NB4 (cell line): ENCODE data around the gene NSMCE4A.

Source experiments
- DNase-seq: peaks from one replicate; pipeline ENCODE4 v3.0.0; 2010; ENCODE audit warnings: low read depth
- H3K4me3 ChIP-seq: one replicate; pipeline ENCODE4 v1.5.1; 2011; ENCODE audit warnings: mild to moderate bottlenecking, low read depth, low read length, moderate library complexity
- MYC ChIP-seq: IDR thresholded peaks from 2 replicates; pipeline ENCODE4 v1.6.1; 2011; ENCODE audit warnings: low read depth, low read length
- POLR2A ChIP-seq: IDR thresholded peaks from 2 replicates; pipeline ENCODE4 v1.6.1; 2011; ENCODE audit warnings: mild to moderate bottlenecking; ENCODE audit not compliant: insufficient read length; ENCODE audit errors: extremely low read depth
- TF ChIP-seq, protein P1 (sequence below): IDR thresholded peaks from one replicate; pipeline ENCODE4 v1.5.1; 2012; ENCODE audit warnings: low read depth, low read length
- TF ChIP-seq, protein P2 (sequence below): IDR thresholded peaks from 2 replicates; pipeline ENCODE4 v1.6.1; 2011; ENCODE audit warnings: low read depth, low read length

NSMCE4A gene

DNA sequence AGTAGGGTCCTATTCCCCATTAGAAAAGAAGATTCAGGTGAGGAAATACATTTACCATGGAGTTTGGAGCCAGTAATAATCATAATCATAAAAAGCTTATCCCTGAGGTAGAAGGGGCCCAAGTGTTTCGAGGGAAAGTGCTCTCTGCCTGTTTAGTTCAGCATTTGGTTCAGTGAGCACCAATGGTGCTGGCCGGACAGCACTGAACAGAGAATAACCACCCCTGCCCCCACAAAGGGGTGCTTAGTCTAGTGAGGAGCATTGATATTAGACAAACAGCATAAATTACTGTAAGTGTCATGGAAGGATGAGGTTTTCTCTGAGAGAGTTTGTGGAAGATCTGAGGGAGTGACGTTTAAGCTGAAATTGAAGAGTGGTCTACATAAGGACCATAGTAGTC, 25.6 kb downstream of the NSMCE4A start:
- TF ChIP-seq POLR2A: no peak
- no peak for DNase-seq
- no peak overlapping the region for H3K4me3 ChIP-seq

DNA sequence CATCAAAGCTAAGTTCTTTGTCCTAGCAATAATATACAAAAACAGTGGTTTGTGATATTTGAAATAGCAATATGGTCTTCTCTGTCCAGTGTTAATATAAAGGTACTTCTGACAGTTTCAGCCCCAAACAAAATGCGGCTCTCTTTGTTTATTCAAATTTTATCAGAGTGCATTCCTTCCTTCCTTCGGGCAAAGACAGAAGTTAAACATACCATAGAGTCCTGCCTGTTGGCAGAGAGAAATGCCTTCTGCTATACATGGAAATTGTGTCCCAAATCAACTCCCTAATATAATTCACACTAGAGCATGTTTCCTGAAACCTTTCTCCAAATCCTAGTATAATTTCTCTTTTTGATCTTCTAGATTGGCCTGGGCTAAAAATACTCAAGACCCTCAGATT, 26.0 kb downstream of the NSMCE4A start:
- TF ChIP-seq, protein P1, sequence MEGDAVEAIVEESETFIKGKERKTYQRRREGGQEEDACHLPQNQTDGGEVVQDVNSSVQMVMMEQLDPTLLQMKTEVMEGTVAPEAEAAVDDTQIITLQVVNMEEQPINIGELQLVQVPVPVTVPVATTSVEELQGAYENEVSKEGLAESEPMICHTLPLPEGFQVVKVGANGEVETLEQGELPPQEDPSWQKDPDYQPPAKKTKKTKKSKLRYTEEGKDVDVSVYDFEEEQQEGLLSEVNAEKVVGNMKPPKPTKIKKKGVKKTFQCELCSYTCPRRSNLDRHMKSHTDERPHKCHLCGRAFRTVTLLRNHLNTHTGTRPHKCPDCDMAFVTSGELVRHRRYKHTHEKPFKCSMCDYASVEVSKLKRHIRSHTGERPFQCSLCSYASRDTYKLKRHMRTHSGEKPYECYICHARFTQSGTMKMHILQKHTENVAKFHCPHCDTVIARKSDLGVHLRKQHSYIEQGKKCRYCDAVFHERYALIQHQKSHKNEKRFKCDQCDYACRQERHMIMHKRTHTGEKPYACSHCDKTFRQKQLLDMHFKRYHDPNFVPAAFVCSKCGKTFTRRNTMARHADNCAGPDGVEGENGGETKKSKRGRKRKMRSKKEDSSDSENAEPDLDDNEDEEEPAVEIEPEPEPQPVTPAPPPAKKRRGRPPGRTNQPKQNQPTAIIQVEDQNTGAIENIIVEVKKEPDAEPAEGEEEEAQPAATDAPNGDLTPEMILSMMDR: no peak
- TF ChIP-seq MYC: no peak
- TF ChIP-seq POLR2A: no peak
- TF ChIP-seq, protein P2, sequence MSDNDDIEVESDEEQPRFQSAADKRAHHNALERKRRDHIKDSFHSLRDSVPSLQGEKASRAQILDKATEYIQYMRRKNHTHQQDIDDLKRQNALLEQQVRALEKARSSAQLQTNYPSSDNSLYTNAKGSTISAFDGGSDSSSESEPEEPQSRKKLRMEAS: no peak
- H3K4me3 ChIP-seq: no peak overlapping the region
- DNase-seq: no peak

DNA sequence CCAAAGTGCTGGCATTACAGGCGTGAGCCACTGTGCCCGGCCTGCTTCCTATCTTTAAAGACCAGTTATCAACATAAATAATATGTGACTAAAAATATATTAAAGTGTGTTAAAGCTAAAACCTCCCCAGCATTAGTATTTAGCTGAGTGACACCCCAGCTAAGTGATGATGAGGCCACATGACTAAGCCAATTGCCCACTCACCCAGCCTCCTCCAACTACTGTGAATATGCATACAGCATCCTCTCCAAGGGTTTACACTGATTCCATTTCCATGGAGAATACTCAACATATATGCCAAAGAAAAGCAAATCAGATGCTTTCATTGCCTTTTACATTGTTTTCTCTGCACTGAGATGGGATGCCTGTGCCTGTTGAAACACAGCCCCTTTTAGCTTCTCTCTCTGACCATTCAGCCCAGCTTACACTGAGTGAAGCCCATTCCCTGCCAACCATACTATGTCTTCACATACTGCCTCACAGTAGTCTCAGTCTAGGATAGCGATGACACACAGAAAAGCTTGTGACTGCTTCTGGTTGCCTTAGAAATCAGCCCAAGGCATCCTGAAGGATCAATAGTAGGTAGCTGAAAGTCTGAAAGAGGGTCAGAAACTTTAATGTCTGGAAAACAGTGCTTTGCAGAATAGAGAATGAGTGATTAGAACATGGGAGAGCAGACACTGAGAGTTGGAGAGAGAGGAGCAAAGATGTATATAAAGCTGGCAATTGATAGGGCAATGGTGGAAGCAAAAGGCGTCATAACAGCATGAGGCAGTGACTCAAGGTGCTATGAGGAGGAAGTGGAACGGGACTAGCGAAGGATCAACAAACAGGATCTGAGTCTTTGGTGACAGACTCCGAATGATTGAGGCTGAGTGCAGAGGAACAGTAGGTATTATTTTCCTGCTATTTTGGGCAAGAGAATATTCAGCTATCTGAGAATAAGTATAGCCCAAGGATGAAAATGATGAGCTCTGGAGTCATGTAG, 27.4 kb downstream of the NSMCE4A start:
- DNase-seq: no peak
- TF ChIP-seq, protein P1: no peak
- TF ChIP-seq POLR2A (no peak), MYC (no peak)
- TF ChIP-seq, protein P2: no peak
- H3K4me3 ChIP-seq: no peak overlapping the region

DNA sequence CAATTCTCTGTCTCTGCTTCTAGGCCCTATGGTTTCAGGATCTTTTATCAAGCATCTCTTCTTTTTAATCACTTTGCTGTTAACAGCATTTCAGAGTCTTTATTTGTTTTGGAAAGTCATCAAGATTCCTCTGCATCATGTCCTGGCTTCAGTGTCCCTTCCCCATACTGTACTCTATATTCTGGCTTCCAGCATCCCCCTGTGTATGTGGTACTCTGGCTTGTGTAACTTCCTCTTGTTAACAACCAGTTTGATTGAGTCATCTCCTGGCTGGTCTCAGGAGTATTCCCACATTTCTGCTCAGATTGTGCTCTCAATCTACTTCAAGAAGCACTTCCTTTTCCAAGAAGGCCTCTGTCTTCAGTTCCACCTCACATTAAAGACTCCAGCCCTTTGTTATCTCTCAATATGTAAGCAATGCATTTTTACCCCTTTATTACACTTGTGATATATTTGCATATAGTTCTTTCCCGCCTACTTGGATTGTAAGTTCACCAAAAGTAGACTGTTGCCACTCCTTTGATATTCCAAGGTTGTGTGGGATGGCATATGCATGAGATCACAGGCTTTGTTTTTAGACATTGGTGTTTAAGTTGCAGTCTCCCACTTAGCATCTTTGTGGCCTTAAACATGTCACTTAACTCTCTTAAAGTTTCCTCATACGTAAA, 32.1 kb downstream of the NSMCE4A start:
- no peak overlapping the region for H3K4me3 ChIP-seq
- TF ChIP-seq, protein P2: no peak
- no peak for TF ChIP-seq POLR2A
- TF ChIP-seq MYC: no peak
- TF ChIP-seq, protein P1: no peak
- peak; percentile 95 for DNase-seq

DNA sequence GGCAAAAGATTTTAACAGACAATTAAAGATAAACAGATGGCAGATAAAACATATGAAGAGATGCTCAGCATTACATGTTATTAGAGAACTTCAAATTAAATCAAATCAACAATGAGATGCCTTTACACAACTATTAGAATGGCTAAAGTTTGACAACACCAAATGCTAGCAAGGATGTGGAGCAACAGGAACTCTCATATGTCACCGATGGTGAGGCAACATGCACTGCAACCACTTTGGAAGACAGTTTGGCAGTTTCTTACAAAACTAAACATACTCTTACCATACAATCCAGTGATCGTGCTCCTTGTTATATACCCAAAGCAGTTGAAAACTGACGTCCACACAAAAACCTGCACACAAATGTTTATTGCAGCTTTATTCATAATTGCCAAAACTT, 33.5 kb downstream of the NSMCE4A start:
- TF ChIP-seq, protein P1: no peak
- no peak for TF ChIP-seq MYC
- TF ChIP-seq POLR2A: no peak
- TF ChIP-seq, protein P2: no peak
- peak; percentile 56 for DNase-seq
- H3K4me3 ChIP-seq: no peak overlapping the region

DNA sequence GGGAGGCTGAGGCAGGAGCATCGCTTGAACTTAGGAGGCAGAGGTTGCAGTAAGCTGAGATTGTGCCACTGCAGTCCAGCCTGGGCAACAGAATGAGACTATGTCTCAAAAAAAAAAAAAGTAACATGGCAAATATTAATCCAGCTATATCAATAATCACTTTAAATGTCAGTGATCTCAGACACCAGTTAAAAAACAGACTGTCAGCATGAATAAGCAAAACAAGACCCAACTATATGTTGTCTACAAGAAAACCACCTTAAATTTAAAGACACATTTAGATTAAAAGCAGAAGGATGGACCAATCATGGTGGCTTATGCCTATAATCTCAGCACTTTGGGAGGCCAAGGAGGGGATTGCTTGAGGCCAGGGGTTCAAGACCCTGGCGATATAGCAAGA, 38.7 kb downstream of the NSMCE4A start:
- H3K4me3 ChIP-seq: no peak overlapping the region
- TF ChIP-seq POLR2A: no peak
- TF ChIP-seq, protein P2: no peak
- TF ChIP-seq, protein P1: no peak
- no peak for TF ChIP-seq MYC
- no peak for DNase-seq
